K562 (cell line): ENCODE measurements around the gene NEU3. TPM values are rescaled to one million over a fixed set of nuclear protein-coding genes. Genes with fewer than 3 reads are reported as not detected.
A peak's percentile ranks its signal among the peaks of the same experiment; 100 is the strongest.

ENCODE experiments used
- ATAC-seq: fragments of 200-7000 bp; cut with Tn5 transposase; 3 replicates; pipeline ENCODE4 v1.9.1; 2020; ENCODE audit warnings: moderate library complexity
- BruUV-seq: library from RNA; stranded (reverse); fragments of 400-500 nt; replicated peaks from 2 replicates; lab custom pipeline; 2021; lab: Mats Ljungman, UMichigan
- CTCF ChIA-PET: fragments of 300-600 bp; formaldehyde crosslinking; extraction: SDS; loops from one replicate; lab custom pipeline; 2021; ENCODE audit warnings: low intra/inter-chr PET ratio; lab: Yijun Ruan, JAX
- POLR2A ChIA-PET: fragments of 300-600, 350-650 bp; sonication (Branson Sonifier 250); formaldehyde crosslinking; extraction: SDS; loops from one replicate; lab custom pipeline; 2021; ENCODE audit warnings: antibody characterized with exemption, inconsistent platforms; lab: Yijun Ruan, JAX
- DNase-seq, 4 experiments: peaks; one replicate each; pipeline versions ENCODE4 v3.0.0 to v3.0.0-alpha.2; 2011 to 2018; ENCODE audit warnings: low spot score in 3 of 4, mixed read lengths in 3 of 4; ENCODE audit errors: extremely low read depth in 1 of 4
- FAIRE-seq: peaks from 2 replicates; lab custom pipeline; 2011; peaks lifted over from hg19 to GRCh38; lab: Jason Lieb, UNC
- H2AFZ ChIP-seq: 2 replicates; pipeline ENCODE4 v1.6.0; 2011; ENCODE audit warnings: low read depth, low read length, control low read depth, inconsistent platforms
- H3K27ac ChIP-seq: fragments of 200-600 bp; 3 replicates; pipeline ENCODE4 v1.8.0; 2011; ENCODE audit warnings: low read depth, mild to moderate bottlenecking, control low read depth, inconsistent platforms, low read length, moderate library complexity, mixed read lengths; ENCODE audit errors: extremely low read depth
- H3K27me3 ChIP-seq, 2 experiments: fragments of 300-600 bp in 1 of 2; 2 replicates in 1 of 2; 3 replicates in 1 of 2; pipeline versions ENCODE4 v1.6.0 to v1.8.0; 2011; ENCODE audit warnings: inconsistent platforms in 2 of 2, low read length in 2 of 2, mild to moderate bottlenecking in 1 of 2, mixed read lengths in 1 of 2, moderate library complexity in 1 of 2; ENCODE audit not compliant: control insufficient read depth in 2 of 2, insufficient read depth in 2 of 2
- H3K36me3 ChIP-seq: fragments of 300-600 bp; 3 replicates; pipeline ENCODE4 v1.8.0; 2011; ENCODE audit warnings: mild to moderate bottlenecking, low read length, inconsistent platforms; ENCODE audit not compliant: control insufficient read depth, insufficient read depth
- H3K4me1 ChIP-seq, 2 experiments: fragments of 200-600 bp in 1 of 2; replicated peaks in 1 of 2; 2 replicates in 1 of 2; 3 replicates in 1 of 2; pipeline versions ENCODE4 v1.5.1 to v1.8.0; 2011; ENCODE audit warnings: inconsistent platforms in 2 of 2, low read length in 2 of 2, mild to moderate bottlenecking in 1 of 2, mixed read lengths in 1 of 2, moderate library complexity in 1 of 2; ENCODE audit not compliant: control insufficient read depth in 2 of 2, insufficient read depth in 2 of 2
- H3K4me2 ChIP-seq: 2 replicates; pipeline ENCODE4 v1.6.1; 2011; ENCODE audit warnings: low read length, control low read depth, inconsistent platforms, mixed read lengths; ENCODE audit not compliant: insufficient read depth
- H3K4me3 ChIP-seq: fragments of 200-600 bp; sonication (generic), shearing (Covaris generic); 2 replicates; pipeline ENCODE4 v1.5.1; 2016; ENCODE audit warnings: control low read depth, inconsistent platforms
- H3K79me2 ChIP-seq: fragments of 200-600 bp; 3 replicates; pipeline ENCODE4 v1.8.0; 2011; ENCODE audit warnings: low read length, inconsistent platforms; ENCODE audit not compliant: control insufficient read depth, insufficient read depth
- H3K9ac ChIP-seq, 2 experiments: 2 replicates each; pipeline versions ENCODE4 v1.6.0 to v1.6.1; 2011; ENCODE audit warnings: low read depth in 2 of 2, low read length in 2 of 2, control low read depth in 1 of 2, inconsistent platforms in 1 of 2, mild to moderate bottlenecking in 1 of 2, mixed read lengths in 1 of 2; ENCODE audit not compliant: insufficient read depth in 1 of 2
- H3K9me1 ChIP-seq: one replicate; pipeline ENCODE4 v1.6.0; 2011; ENCODE audit warnings: inconsistent platforms, mild to moderate bottlenecking, low read length, moderate library complexity; ENCODE audit not compliant: control insufficient read depth, insufficient read depth
- H3K9me3 ChIP-seq: replicated peaks from 2 replicates; pipeline ENCODE4 v1.5.1; 2011; ENCODE audit warnings: low read depth, low read length, inconsistent platforms; ENCODE audit not compliant: control insufficient read depth, insufficient read depth
- H4K20me1 ChIP-seq: replicated peaks from 2 replicates; pipeline ENCODE4 v1.6.1; 2011; ENCODE audit warnings: low read length, inconsistent platforms, mixed read lengths; ENCODE audit not compliant: control insufficient read depth, insufficient read depth
- FOSL1 ChIP-seq: fragments of 200-800 bp; sonication (Bioruptor generic); conservative IDR thresholded peaks from 2 replicates; pipeline ENCODE4 v1.6.1; 2016; ENCODE audit warnings: missing genetic modification characterization, missing compliant biosample characterization
- WGBS: fragments of 100-300 bp; shearing (Covaris generic); methylation state at CpG from one replicate; pipeline ENCODE4 v1.1.6; 2016; ENCODE audit warnings: low coverage, mixed read lengths; ENCODE audit not compliant: insufficient coverage; ENCODE audit errors: missing lambda C conversion rate; 5-methylcytosine and 5-hydroxymethylcytosine counted together
- in situ Hi-C: fragments of 300-500 bp; cut with MboI; formaldehyde crosslinking; loops from 4 replicates; pipeline ENCODE4 v1.15.0; 2018; ENCODE audit warnings: inconsistent platforms, mixed read lengths
- intact Hi-C: fragments of 100-400 bp; cut with micrococcal nuclease; formaldehyde crosslinking; loops from 2 replicates; pipeline ENCODE4 v1.14.2; 2022
- polyA plus RNA-seq, 8 experiments: library from polyadenylated mRNA; depleted of rRNA in 4 of 8; stranded (reverse) in 5 of 8; unstranded in 3 of 8; fragments of >200 nt; fragmentation: Nextera tagmentation in 2 of 8; fragmentation: Illumina TruSeq in 1 of 8; extraction: Ambion mirVana in 2 of 8; extraction: Trizol in 1 of 8; gene quantifications; 2 replicates each; pipeline versions ENCODE4 v1.2.1 to v1.2.3, GENCODE V29; 2011 to 2014; ENCODE audit warnings: inconsistent platforms in 1 of 8, missing spikeins in 1 of 8
- total RNA-seq, 7 experiments: library from RNA; depleted of rRNA in 6 of 7; stranded (reverse); fragments of >200 nt in 6 of 7; fragmentation: Illumina TruSeq in 2 of 7; extraction: Trizol in 2 of 7; gene quantifications; 2 replicates each; pipeline versions ENCODE4 v1.2.1 to v1.2.3, GENCODE V29; 2011 to 2021; ENCODE audit warnings: low replicate concordance in 1 of 7
- TF ChIP-seq, protein P1 (sequence below): sonication (generic); formaldehyde crosslinking; IDR thresholded peaks from 2 replicates; pipeline ENCODE4 v1.8.0; 2023; ENCODE audit warnings: mild to moderate bottlenecking, missing genetic modification reagents

NEU3 gene
- total and polyA plus RNA-seq, 9 of the 15 experiments (the other 6 are each of a cell fraction or from before 2014, with no cell fraction given) = 6.2 to 41.3 (median 31.1) TPM

DNA sequence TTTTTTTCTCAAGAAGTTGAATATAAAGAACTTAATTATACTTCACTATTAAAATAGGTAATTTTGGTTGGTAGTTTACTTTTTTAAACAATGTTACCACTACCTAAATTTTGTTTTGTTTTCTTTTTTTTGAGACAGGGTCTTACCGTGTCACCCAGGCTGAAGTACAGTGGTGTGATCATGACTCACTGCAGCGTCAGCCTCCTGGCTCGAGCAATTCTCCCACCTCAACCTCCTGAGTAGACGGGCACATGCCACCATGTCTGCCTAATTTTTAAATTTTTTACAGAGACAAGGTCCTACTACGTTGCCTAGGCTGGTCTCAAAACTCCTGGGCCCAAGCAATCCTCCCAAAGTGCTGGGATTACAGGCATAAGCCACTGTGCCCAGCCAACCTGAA, 22.1 kb upstream of the NEU3 start:
- 83% methylated on average over 5 of the region's 5 CpGs for WGBS
- Histone ChIP-seq H4K20me1 (peaks cover 6% of the 10 kb centered on the region; the same call in 1 of the 2 replicates), H3K4me2 (no peak overlapping the region), H3K27ac (no peak overlapping the region), H3K4me1 (peaks cover 3 to 21% of the 10 kb centered on the region in 2 experiments; a peak in 3 of 5 replicates), H3K79me2 (peaks cover 64% of the 10 kb centered on the region), H3K4me3 (no peak overlapping the region)
- DNase-seq (no peak), FAIRE-seq (no peak), ATAC-seq (no peak)
- in situ Hi-C loops = no loop called here
- TF ChIP-seq FOSL1 (tag) = 0 out of 2 replicates have a peak, but pooled peaks have one; percentile 31
- TF ChIP-seq, protein P1, sequence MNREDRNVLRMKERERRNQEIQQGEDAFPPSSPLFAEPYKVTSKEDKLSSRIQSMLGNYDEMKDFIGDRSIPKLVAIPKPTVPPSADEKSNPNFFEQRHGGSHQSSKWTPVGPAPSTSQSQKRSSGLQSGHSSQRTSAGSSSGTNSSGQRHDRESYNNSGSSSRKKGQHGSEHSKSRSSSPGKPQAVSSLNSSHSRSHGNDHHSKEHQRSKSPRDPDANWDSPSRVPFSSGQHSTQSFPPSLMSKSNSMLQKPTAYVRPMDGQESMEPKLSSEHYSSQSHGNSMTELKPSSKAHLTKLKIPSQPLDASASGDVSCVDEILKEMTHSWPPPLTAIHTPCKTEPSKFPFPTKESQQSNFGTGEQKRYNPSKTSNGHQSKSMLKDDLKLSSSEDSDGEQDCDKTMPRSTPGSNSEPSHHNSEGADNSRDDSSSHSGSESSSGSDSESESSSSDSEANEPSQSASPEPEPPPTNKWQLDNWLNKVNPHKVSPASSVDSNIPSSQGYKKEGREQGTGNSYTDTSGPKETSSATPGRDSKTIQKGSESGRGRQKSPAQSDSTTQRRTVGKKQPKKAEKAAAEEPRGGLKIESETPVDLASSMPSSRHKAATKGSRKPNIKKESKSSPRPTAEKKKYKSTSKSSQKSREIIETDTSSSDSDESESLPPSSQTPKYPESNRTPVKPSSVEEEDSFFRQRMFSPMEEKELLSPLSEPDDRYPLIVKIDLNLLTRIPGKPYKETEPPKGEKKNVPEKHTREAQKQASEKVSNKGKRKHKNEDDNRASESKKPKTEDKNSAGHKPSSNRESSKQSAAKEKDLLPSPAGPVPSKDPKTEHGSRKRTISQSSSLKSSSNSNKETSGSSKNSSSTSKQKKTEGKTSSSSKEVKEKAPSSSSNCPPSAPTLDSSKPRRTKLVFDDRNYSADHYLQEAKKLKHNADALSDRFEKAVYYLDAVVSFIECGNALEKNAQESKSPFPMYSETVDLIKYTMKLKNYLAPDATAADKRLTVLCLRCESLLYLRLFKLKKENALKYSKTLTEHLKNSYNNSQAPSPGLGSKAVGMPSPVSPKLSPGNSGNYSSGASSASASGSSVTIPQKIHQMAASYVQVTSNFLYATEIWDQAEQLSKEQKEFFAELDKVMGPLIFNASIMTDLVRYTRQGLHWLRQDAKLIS (CRISPR knock-in tag) = no peak
- TF ChIP-seq, all 486 proteins: peak for 1
- Histone ChIP-seq H3K9ac (no peak overlapping the region), H3K27me3 (no peaks in the 10 kb centered on the region), H2AFZ (no peak overlapping the region), H3K9me3 (no peaks in the 10 kb centered on the region), H3K36me3 (peaks cover 87% of the 10 kb centered on the region), H3K9me1 (no peaks in the 10 kb centered on the region)
- CTCF ChIA-PET = interaction anchor here (0.6 kb wide), 1 partner anchor 172 kb away, joined by 5 read pairs; no protein-coding TSS in a partner anchor
- no TSS peak for BruUV-seq
- intact Hi-C loops = no loop called here
- POLR2A ChIA-PET = no interaction called here
